Measurements from ENCODE around the gene ADAM12.

Gene ADAM12

GRCh38 chr10:126198681-126199080 is 189.6 kb downstream of the ADAM12 start:
- no peak for DNase-seq (ENCODE audit: insufficient read length)
- TF ChIP-seq POLR2AphosphoS5 (IDR thresholded peaks at IDR 0.05; ENCODE audit: low read depth, low read length), result no peak
- no peak for TF ChIP-seq TAF1 (IDR thresholded peaks at IDR 0.05; ENCODE audit: borderline replicate concordance, low read depth, low read length)
- TF ChIP-seq POLR2A (IDR thresholded peaks at IDR 0.05; ENCODE audit: low read depth, low read length), result no peak
- no peak for FAIRE-seq

- no peak for DNase-seq (ENCODE audit: insufficient read length)
- TF ChIP-seq TAF1 (IDR thresholded peaks at IDR 0.05; ENCODE audit: borderline replicate concordance, low read depth, low read length), result no peak
- TF ChIP-seq POLR2A (IDR thresholded peaks at IDR 0.05; ENCODE audit: low read depth, low read length), result no peak
- no peak for TF ChIP-seq POLR2AphosphoS5 (IDR thresholded peaks at IDR 0.05; ENCODE audit: low read depth, low read length)
- FAIRE-seq, result no peak
Measured at GRCh38 chr10:126197036-126197543, 191.2 kb downstream of the ADAM12 start.

GRCh38 chr10:126196281-126196680 is 192.0 kb downstream of the ADAM12 start:
- TF ChIP-seq POLR2A (IDR thresholded peaks at IDR 0.05; ENCODE audit: low read depth, low read length), result no peak
- no peak for TF ChIP-seq TAF1 (IDR thresholded peaks at IDR 0.05; ENCODE audit: borderline replicate concordance, low read depth, low read length)
- TF ChIP-seq POLR2AphosphoS5 (IDR thresholded peaks at IDR 0.05; ENCODE audit: low read depth, low read length), result no peak
- FAIRE-seq, result no peak
- no peak for DNase-seq (ENCODE audit: insufficient read length)

- no peak for TF ChIP-seq TAF1 (IDR thresholded peaks at IDR 0.05; ENCODE audit: borderline replicate concordance, low read depth, low read length)
- DNase-seq (ENCODE audit: insufficient read length) (no peak), FAIRE-seq (no peak)
Measured at GRCh38 chr10:126191192-126191591, 197.1 kb downstream of the ADAM12 start.

- FAIRE-seq (no peak), DNase-seq (ENCODE audit: insufficient read length) (no peak)
- TF ChIP-seq TAF1 (IDR thresholded peaks at IDR 0.05; ENCODE audit: borderline replicate concordance, low read depth, low read length) (no peak), POLR2AphosphoS5 (IDR thresholded peaks at IDR 0.05; ENCODE audit: low read depth, low read length) (no peak), POLR2A (IDR thresholded peaks at IDR 0.05; ENCODE audit: low read depth, low read length) (no peak)
Measured at GRCh38 chr10:126188679-126189200, 199.5 kb downstream of the ADAM12 start.

GRCh38 chr10:126187399-126187798 is 200.9 kb downstream of the ADAM12 start:
- TF ChIP-seq TAF1 (IDR thresholded peaks at IDR 0.05; ENCODE audit: borderline replicate concordance, low read depth, low read length) (no peak), POLR2A (IDR thresholded peaks at IDR 0.05; ENCODE audit: low read depth, low read length) (no peak), POLR2AphosphoS5 (IDR thresholded peaks at IDR 0.05; ENCODE audit: low read depth, low read length) (no peak)
- FAIRE-seq (no peak), DNase-seq (ENCODE audit: insufficient read length) (no peak)

- DNase-seq (ENCODE audit: insufficient read length) (no peak), FAIRE-seq (no peak)
- TF ChIP-seq POLR2AphosphoS5 (IDR thresholded peaks at IDR 0.05; ENCODE audit: low read depth, low read length) (no peak), POLR2A (IDR thresholded peaks at IDR 0.05; ENCODE audit: low read depth, low read length) (no peak), TAF1 (IDR thresholded peaks at IDR 0.05; ENCODE audit: borderline replicate concordance, low read depth, low read length) (no peak)
Measured at GRCh38 chr10:126186766-126187165, 201.5 kb downstream of the ADAM12 start.

- DNase-seq (ENCODE audit: insufficient read length) (no peak), FAIRE-seq (no peak)
- TF ChIP-seq POLR2AphosphoS5 (IDR thresholded peaks at IDR 0.05; ENCODE audit: low read depth, low read length), result no peak
- no peak for TF ChIP-seq TAF1 (IDR thresholded peaks at IDR 0.05; ENCODE audit: borderline replicate concordance, low read depth, low read length)
- TF ChIP-seq POLR2A (IDR thresholded peaks at IDR 0.05; ENCODE audit: low read depth, low read length), result no peak
Measured at GRCh38 chr10:126185676-126186447, 202.4 kb downstream of the ADAM12 start.

- no peak for DNase-seq (ENCODE audit: insufficient read length)
- FAIRE-seq, result no peak
- TF ChIP-seq POLR2A (IDR thresholded peaks at IDR 0.05; ENCODE audit: low read depth, low read length), result no peak
- TF ChIP-seq POLR2AphosphoS5 (IDR thresholded peaks at IDR 0.05; ENCODE audit: low read depth, low read length), result no peak
- TF ChIP-seq TAF1 (IDR thresholded peaks at IDR 0.05; ENCODE audit: borderline replicate concordance, low read depth, low read length), result no peak
Measured at GRCh38 chr10:126181626-126182025, 206.7 kb downstream of the ADAM12 start.

GRCh38 chr10:126179637-126180036 is 208.6 kb downstream of the ADAM12 start:
- no peak for FAIRE-seq
- TF ChIP-seq POLR2A (IDR thresholded peaks at IDR 0.05; ENCODE audit: low read depth, low read length) (no peak), POLR2AphosphoS5 (IDR thresholded peaks at IDR 0.05; ENCODE audit: low read depth, low read length) (no peak), TAF1 (IDR thresholded peaks at IDR 0.05; ENCODE audit: borderline replicate concordance, low read depth, low read length) (no peak)
- no peak for DNase-seq (ENCODE audit: insufficient read length)

GRCh38 chr10:126177417-126178030 is 210.8 kb downstream of the ADAM12 start:
- FAIRE-seq (no peak), DNase-seq (ENCODE audit: insufficient read length) (no peak)
- TF ChIP-seq POLR2AphosphoS5 (IDR thresholded peaks at IDR 0.05; ENCODE audit: low read depth, low read length) (no peak), POLR2A (IDR thresholded peaks at IDR 0.05; ENCODE audit: low read depth, low read length) (no peak), TAF1 (IDR thresholded peaks at IDR 0.05; ENCODE audit: borderline replicate concordance, low read depth, low read length) (no peak)
